Hypothalamus (tissue), 51 donors: ENCODE measurements around the gene LAMC2.

Experiments
- DNase-seq, 51 donors: peaks; one replicate each; lab custom pipeline; 2025; lab: John Stamatoyannopoulos, UW

Gene LAMC2

GRCh38 chr1:183210681-183211080, 24.6 kb downstream of the LAMC2 start:
- no peak for DNase-seq

- no peak for DNase-seq
These were observed 26.8 kb downstream of the LAMC2 start for GRCh38 chr1:183212870-183213269.

GRCh38 chr1:183214021-183214970, 28.2 kb downstream of the LAMC2 start:
- DNase-seq: no peak

- peak in 2 of 51 donors; percentile 15 to 28 for DNase-seq
These were observed 29.1 kb downstream of the LAMC2 start for GRCh38 chr1:183215076-183215720.

GRCh38 chr1:183215936-183216335, 29.9 kb downstream of the LAMC2 start:
- no peak for DNase-seq

GRCh38 chr1:183218027-183218618, 32.1 kb downstream of the LAMC2 start:
- no peak for DNase-seq

- DNase-seq: peak in 2 of 51 donors; percentile 9 to 14
These were observed 33.0 kb downstream of the LAMC2 start for GRCh38 chr1:183218971-183219615.

- no peak for DNase-seq
These were observed 33.5 kb downstream of the LAMC2 start for GRCh38 chr1:183219616-183220009.

- no peak for DNase-seq
These were observed 36.8 kb downstream of the LAMC2 start for GRCh38 chr1:183222909-183223308.

- no peak for DNase-seq
These were observed 37.4 kb downstream of the LAMC2 start for GRCh38 chr1:183223467-183223866.

GRCh38 chr1:183226361-183226760, 40.3 kb downstream of the LAMC2 start:
- no peak for DNase-seq

- DNase-seq: no peak
These were observed 40.9 kb downstream of the LAMC2 start for GRCh38 chr1:183226963-183227362.

GRCh38 chr1:183227422-183228346, 41.6 kb downstream of the LAMC2 start:
- DNase-seq: peak in 7 of 51 donors; percentile 1 to 23 (median 11)

- no peak for DNase-seq
These were observed 42.5 kb downstream of the LAMC2 start for GRCh38 chr1:183228347-183229220.

- no peak for DNase-seq
These were observed 44.3 kb downstream of the LAMC2 start for GRCh38 chr1:183230413-183230812.

- DNase-seq: no peak
These were observed 45.5 kb downstream of the LAMC2 start for GRCh38 chr1:183231545-183231944.

- DNase-seq: no peak
These were observed 47.0 kb downstream of the LAMC2 start for GRCh38 chr1:183233113-183233512.

GRCh38 chr1:183234660-183235476, 48.8 kb downstream of the LAMC2 start:
- peak in 14 of 51 donors; percentile 6 to 71 (median 21) for DNase-seq
